Mesendoderm (in vitro differentiated cells): ENCODE data around the gene CPA3.
A peak's percentile ranks its signal among the peaks of the same experiment; 100 is the strongest.

Source experiments
- DNase-seq: peaks from one replicate; pipeline ENCODE4 v3.0.0; 2013
- H2AK5ac ChIP-seq: 2 replicates; pipeline ENCODE4 v1.6.1; 2013; ENCODE audit warnings: low read length, inconsistent platforms
- H2BK120ac ChIP-seq: 2 replicates; pipeline ENCODE4 v1.6.1; 2013; ENCODE audit warnings: low read depth, mild to moderate bottlenecking, low read length, moderate library complexity, mixed read lengths
- H2BK15ac ChIP-seq: replicated peaks from 2 replicates; pipeline ENCODE4 v1.6.1; 2013; ENCODE audit warnings: low read depth, mild to moderate bottlenecking, moderate library complexity
- H2BK5ac ChIP-seq: 2 replicates; pipeline ENCODE4 v1.6.1; 2013; ENCODE audit warnings: low read length, inconsistent platforms
- H3K18ac ChIP-seq: 2 replicates; pipeline ENCODE4 v1.6.1; 2013; ENCODE audit warnings: mild to moderate bottlenecking, low read length, mixed read lengths
- H3K23ac ChIP-seq: one replicate; pipeline ENCODE4 v1.6.1; 2013; ENCODE audit warnings: low read length
- H3K27ac ChIP-seq: 2 replicates; pipeline ENCODE4 v1.5.1; 2013; ENCODE audit warnings: low read depth, mild to moderate bottlenecking, inconsistent platforms, low read length, moderate library complexity
- H3K27me3 ChIP-seq: 2 replicates; pipeline ENCODE4 v1.6.1; 2013; ENCODE audit warnings: low read length, control low read depth, mild to moderate bottlenecking, inconsistent platforms; ENCODE audit not compliant: insufficient read depth, poor library complexity
- H3K36me3 ChIP-seq: 2 replicates; pipeline ENCODE4 v1.6.1; 2013; ENCODE audit warnings: low read length, inconsistent platforms; ENCODE audit not compliant: control insufficient read depth, insufficient read depth
- H3K4ac ChIP-seq: one replicate; pipeline ENCODE4 v1.6.1; 2013; ENCODE audit warnings: low read depth, mild to moderate bottlenecking, low read length, moderate library complexity
- H3K4me1 ChIP-seq: 2 replicates; pipeline ENCODE4 v1.6.1; 2013; ENCODE audit warnings: low read depth, low read length, inconsistent platforms; ENCODE audit not compliant: control insufficient read depth
- H3K4me2 ChIP-seq: 2 replicates; pipeline ENCODE4 v1.6.1; 2013; ENCODE audit warnings: low read length
- H3K4me3 ChIP-seq: 2 replicates; pipeline ENCODE4 v1.5.1; 2013; ENCODE audit warnings: mild to moderate bottlenecking, low read length
- H3K56ac ChIP-seq: one replicate; pipeline ENCODE4 v1.6.1; 2013; ENCODE audit warnings: low read length
- H3K79me1 ChIP-seq: 2 replicates; pipeline ENCODE4 v1.6.1; 2013; ENCODE audit warnings: low read length, inconsistent platforms
- H3K79me2 ChIP-seq: 2 replicates; pipeline ENCODE4 v1.6.1; 2013; ENCODE audit warnings: mild to moderate bottlenecking, low read length; ENCODE audit not compliant: control insufficient read depth, insufficient read depth
- H3K9ac ChIP-seq: 2 replicates; pipeline ENCODE4 v1.6.1; 2013; ENCODE audit warnings: low read length, inconsistent platforms
- H4K5ac ChIP-seq: one replicate; pipeline ENCODE4 v1.6.1; 2013; ENCODE audit warnings: low read length
- H4K8ac ChIP-seq: one replicate; pipeline ENCODE4 v1.6.1; 2013; ENCODE audit warnings: low read depth, mild to moderate bottlenecking, control low read depth, low read length, moderate library complexity
- WGBS: extraction: QIAGEN DNeasy Blood & Tissue Kit; methylation state at CpG from one replicate; pipeline ENCODE4 v1.1.7; 2013; ENCODE audit warnings: low lambda C conversion rate, missing lambda C conversion rate; ENCODE audit not compliant: insufficient coverage; ENCODE audit errors: extremely low coverage; 5-methylcytosine and 5-hydroxymethylcytosine counted together

Gene CPA3

GRCh38 chr3:148863814-148864213 is 1.3 kb upstream of the CPA3 start:
- Histone ChIP-seq H3K4me2 (no peak overlapping the region), H4K8ac (no peak overlapping the region), H3K23ac (no peak overlapping the region), H4K5ac (no peak overlapping the region), H3K4ac (no peak overlapping the region), H3K27me3 (no peaks in the 10 kb centered on the region), H3K4me1 (no peaks in the 10 kb centered on the region), H2BK120ac (no peak overlapping the region), H3K9ac (no peak overlapping the region), H3K36me3 (no peaks in the 10 kb centered on the region), H3K18ac (no peak overlapping the region), H3K4me3 (no peak overlapping the region), H2AK5ac (no peak overlapping the region), H3K79me2 (no peaks in the 10 kb centered on the region), H3K56ac (no peak overlapping the region), H3K27ac (no peak overlapping the region), H2BK15ac (no peak overlapping the region), H3K79me1 (no peaks in the 10 kb centered on the region), H2BK5ac (no peak overlapping the region)
- no CpG with 5 or more reads among the region's 5 CpGs for WGBS
- no peak for DNase-seq

GRCh38 chr3:148866261-148866660 is 1.2 kb downstream of the CPA3 start:
- no peak overlapping the region for H4K5ac ChIP-seq
- no peak overlapping the region for H3K27ac ChIP-seq
- H3K56ac ChIP-seq: no peak overlapping the region
- WGBS: no CpG with 5 or more reads among the region's 4 CpGs
- H2AK5ac ChIP-seq: no peak overlapping the region
- H3K18ac ChIP-seq: no peak overlapping the region
- no peak overlapping the region for H2BK5ac ChIP-seq
- no peaks in the 10 kb centered on the region for H3K79me2 ChIP-seq
- H3K4me3 ChIP-seq: no peak overlapping the region
- DNase-seq: peak; percentile 71
- H3K27me3 ChIP-seq: no peaks in the 10 kb centered on the region
- H4K8ac ChIP-seq: no peak overlapping the region
- H2BK15ac ChIP-seq: no peak overlapping the region
- H3K79me1 ChIP-seq: no peaks in the 10 kb centered on the region
- no peak overlapping the region for H3K4me2 ChIP-seq
- no peak overlapping the region for H3K9ac ChIP-seq
- no peak overlapping the region for H3K4ac ChIP-seq
- no peak overlapping the region for H3K23ac ChIP-seq
- no peak overlapping the region for H2BK120ac ChIP-seq
- no peaks in the 10 kb centered on the region for H3K4me1 ChIP-seq
- no peaks in the 10 kb centered on the region for H3K36me3 ChIP-seq

GRCh38 chr3:148873270-148873927 is 8.3 kb downstream of the CPA3 start:
- H4K8ac ChIP-seq: no peak overlapping the region
- no peak overlapping the region for H2BK120ac ChIP-seq
- no peak for DNase-seq
- no peaks in the 10 kb centered on the region for H3K36me3 ChIP-seq
- H3K79me1 ChIP-seq: no peaks in the 10 kb centered on the region
- no peak overlapping the region for H2BK5ac ChIP-seq
- H3K4me1 ChIP-seq: no peaks in the 10 kb centered on the region
- no peaks in the 10 kb centered on the region for H3K27me3 ChIP-seq
- H2BK15ac ChIP-seq: no peak overlapping the region
- no peak overlapping the region for H3K56ac ChIP-seq
- no peak overlapping the region for H3K23ac ChIP-seq
- no peak overlapping the region for H3K4me3 ChIP-seq
- no peak overlapping the region for H2AK5ac ChIP-seq
- H3K4ac ChIP-seq: no peak overlapping the region
- no peak overlapping the region for H4K5ac ChIP-seq
- no peak overlapping the region for H3K9ac ChIP-seq
- H3K4me2 ChIP-seq: no peak overlapping the region
- WGBS: no CpG with 5 or more reads among the region's 9 CpGs
- H3K18ac ChIP-seq: no peak overlapping the region
- no peak overlapping the region for H3K27ac ChIP-seq
- no peaks in the 10 kb centered on the region for H3K79me2 ChIP-seq

- Histone ChIP-seq H2BK120ac (no peak overlapping the region), H4K8ac (no peak overlapping the region), H3K4ac (no peak overlapping the region), H2AK5ac (no peak overlapping the region), H2BK5ac (no peak overlapping the region), H3K56ac (no peak overlapping the region), H2BK15ac (no peak overlapping the region), H3K9ac (no peak overlapping the region), H3K4me1 (no peaks in the 10 kb centered on the region), H3K27ac (no peak overlapping the region), H3K4me3 (no peak overlapping the region), H3K36me3 (no peaks in the 10 kb centered on the region), H4K5ac (no peak overlapping the region), H3K4me2 (no peak overlapping the region), H3K18ac (no peak overlapping the region), H3K79me2 (no peaks in the 10 kb centered on the region), H3K79me1 (no peaks in the 10 kb centered on the region), H3K23ac (no peak overlapping the region), H3K27me3 (no peaks in the 10 kb centered on the region)
- WGBS: no CpG with 5 or more reads among the region's 1 CpG
- DNase-seq: no peak
Observed at GRCh38 chr3:148873977-148874376, 8.9 kb downstream of the CPA3 start.

- H3K79me1 ChIP-seq: no peaks in the 10 kb centered on the region
Observed at GRCh38 chr3:148878095-148878494, 13.0 kb downstream of the CPA3 start.

GRCh38 chr3:148879256-148879655 is 14.2 kb downstream of the CPA3 start:
- no peak overlapping the region for H2BK15ac ChIP-seq
- H3K4me2 ChIP-seq: no peak overlapping the region
- H3K4me1 ChIP-seq: no peaks in the 10 kb centered on the region
- no peak overlapping the region for H4K5ac ChIP-seq
- no peak overlapping the region for H3K18ac ChIP-seq
- no peak overlapping the region for H3K4ac ChIP-seq
- no peak overlapping the region for H3K27ac ChIP-seq
- no peak overlapping the region for H2AK5ac ChIP-seq
- no peak overlapping the region for H3K4me3 ChIP-seq
- H3K36me3 ChIP-seq: no peaks in the 10 kb centered on the region
- H3K23ac ChIP-seq: no peak overlapping the region
- no peak overlapping the region for H3K56ac ChIP-seq
- no peak overlapping the region for H3K9ac ChIP-seq
- H4K8ac ChIP-seq: no peak overlapping the region
- DNase-seq: no peak
- no peaks in the 10 kb centered on the region for H3K79me1 ChIP-seq
- H3K27me3 ChIP-seq: no peaks in the 10 kb centered on the region
- no peak overlapping the region for H2BK5ac ChIP-seq
- H2BK120ac ChIP-seq: no peak overlapping the region
- no peaks in the 10 kb centered on the region for H3K79me2 ChIP-seq

More at GRCh38 chr3:148878095-148878494, 13.0 kb downstream of the CPA3 start:
- no peaks in the 10 kb centered on the region for H3K4me1 ChIP-seq
- H3K23ac ChIP-seq: no peak overlapping the region
- no peaks in the 10 kb centered on the region for H3K36me3 ChIP-seq
- no peak overlapping the region for H2AK5ac ChIP-seq
- H4K8ac ChIP-seq: no peak overlapping the region
- H3K4ac ChIP-seq: no peak overlapping the region
- H3K56ac ChIP-seq: no peak overlapping the region
- no peak overlapping the region for H4K5ac ChIP-seq
- no peaks in the 10 kb centered on the region for H3K27me3 ChIP-seq
- no peak overlapping the region for H2BK5ac ChIP-seq
- no peak overlapping the region for H3K27ac ChIP-seq
- no peak overlapping the region for H2BK15ac ChIP-seq
- H3K79me2 ChIP-seq: no peaks in the 10 kb centered on the region
- H3K4me2 ChIP-seq: no peak overlapping the region
- no peak overlapping the region for H3K18ac ChIP-seq
- H3K4me3 ChIP-seq: no peak overlapping the region
- no peak for DNase-seq
- no peak overlapping the region for H2BK120ac ChIP-seq
- H3K9ac ChIP-seq: no peak overlapping the region
